CD14-positive monocyte (primary cell): Measurements from ENCODE around the gene PSMD10. TPM values are rescaled to one million over a fixed set of nuclear protein-coding genes. Genes with fewer than 3 reads are reported as not detected.

Experiments
- DNase-seq, 3 donors: peaks; one replicate each; pipeline ENCODE4 v3.0.0-alpha.2; 2011 to 2022
- H2AFZ ChIP-seq: 2 replicates; pipeline ENCODE4 v1.6.0; 2012; ENCODE audit warnings: mild to moderate bottlenecking, low read depth, low read length, inconsistent platforms; ENCODE audit not compliant: insufficient read depth, poor library complexity, severe bottlenecking
- H3K27ac ChIP-seq, 2 donors: 1 replicate in 1 of 2; 2 replicates in 1 of 2; pipeline ENCODE4 v1.5.1; 2012 to 2013; ENCODE audit warnings: low read length in 2 of 2, control low read depth in 1 of 2, inconsistent platforms in 1 of 2, low read depth in 1 of 2, mild to moderate bottlenecking in 1 of 2
- H3K27me3 ChIP-seq, 2 donors: one replicate each; pipeline versions ENCODE4 v1.6.0 to v1.6.1; 2011 to 2013; ENCODE audit warnings: low read length in 2 of 2; ENCODE audit not compliant: control insufficient read depth in 2 of 2, insufficient read depth in 2 of 2
- H3K36me3 ChIP-seq, 2 donors: replicated peaks in 1 of 2; 1 replicate in 1 of 2; 2 replicates in 1 of 2; pipeline versions ENCODE4 v1.5.1 to v1.6.1; 2012 to 2013; ENCODE audit warnings: low read length in 2 of 2, control low read depth in 1 of 2, inconsistent platforms in 1 of 2, mild to moderate bottlenecking in 1 of 2; ENCODE audit not compliant: insufficient read depth in 2 of 2, control insufficient read depth in 1 of 2
- H3K4me1 ChIP-seq, 2 donors: 1 replicate in 1 of 2; 2 replicates in 1 of 2; pipeline versions ENCODE4 v1.5.1 to v1.6.1; 2012 to 2013; ENCODE audit warnings: low read length in 2 of 2, control low read depth in 1 of 2, inconsistent platforms in 1 of 2, mild to moderate bottlenecking in 1 of 2, moderate library complexity in 1 of 2; ENCODE audit not compliant: insufficient read depth in 2 of 2, control insufficient read depth in 1 of 2
- H3K4me2 ChIP-seq: replicated peaks from 2 replicates; pipeline ENCODE3; 2012; ENCODE audit warnings: low read length, moderate library complexity, mild to moderate bottlenecking; ENCODE audit not compliant: poor library complexity, severe bottlenecking; ENCODE audit errors: extremely low read depth
- H3K4me3 ChIP-seq, 3 experiments: fragments of 200-600 bp in 1 of 3; sonication (generic) in 1 of 3; replicated peaks in 1 of 3; 1 replicate in 2 of 3; 2 replicates in 1 of 3; pipeline ENCODE4 v1.5.1; 2011 to 2013; ENCODE audit warnings: low read length in 3 of 3, mild to moderate bottlenecking in 3 of 3, control low read depth in 2 of 3, low read depth in 2 of 3, inconsistent platforms in 1 of 3, moderate library complexity in 1 of 3
- H3K79me2 ChIP-seq: 2 replicates; pipeline ENCODE4 v1.6.0; 2012; ENCODE audit warnings: mild to moderate bottlenecking, control low read depth, inconsistent platforms, low read length, moderate library complexity; ENCODE audit not compliant: insufficient read depth
- H3K9ac ChIP-seq: 2 replicates; pipeline ENCODE4 v1.6.0; 2017; ENCODE audit warnings: low read length, mild to moderate bottlenecking; ENCODE audit not compliant: insufficient read depth, poor library complexity, severe bottlenecking
- H3K9me3 ChIP-seq, 2 donors: replicated peaks in 1 of 2; 1 replicate in 1 of 2; 2 replicates in 1 of 2; pipeline versions ENCODE4 v1.5.1 to v1.6.1; 2012 to 2013; ENCODE audit warnings: low read length in 2 of 2, control low read depth in 1 of 2; ENCODE audit not compliant: control insufficient read depth in 1 of 2, insufficient read depth in 1 of 2
- H4K20me1 ChIP-seq: 2 replicates; pipeline ENCODE4 v1.6.0; 2012; ENCODE audit warnings: mild to moderate bottlenecking, low read length, control low read depth, moderate library complexity; ENCODE audit not compliant: insufficient read depth
- H3K27ac Mint-ChIP-seq, 7 donors: one replicate each; pipeline ENCODE4 v1.8.0; 2020; ENCODE audit warnings: mild to moderate bottlenecking in 7 of 7, mixed read lengths in 7 of 7, moderate library complexity in 6 of 7, inconsistent platforms in 2 of 7
- H3K27me3 Mint-ChIP-seq, 3 donors: one replicate each; pipeline ENCODE4 v1.8.0; 2021 to 2022; ENCODE audit warnings: low read depth in 3 of 3, mild to moderate bottlenecking in 3 of 3, mixed read lengths in 3 of 3, moderate library complexity in 3 of 3, inconsistent platforms in 1 of 3
- H3K36me3 Mint-ChIP-seq, 2 donors: one replicate each; pipeline ENCODE4 v1.8.0; 2020; ENCODE audit warnings: mixed read lengths in 2 of 2, inconsistent platforms in 1 of 2, mild to moderate bottlenecking in 1 of 2
- H3K4me1 Mint-ChIP-seq: one replicate; pipeline ENCODE4 v1.8.0; 2020; ENCODE audit warnings: mild to moderate bottlenecking, mixed read lengths
- H3K4me3 Mint-ChIP-seq, 2 donors: one replicate each; pipeline ENCODE4 v1.8.0; 2020; ENCODE audit warnings: mild to moderate bottlenecking in 2 of 2, mixed read lengths in 2 of 2, moderate library complexity in 1 of 2
- H3K9me3 Mint-ChIP-seq, 7 donors: one replicate each; pipeline ENCODE4 v1.8.0; 2020 to 2022; ENCODE audit warnings: mixed read lengths in 7 of 7, mild to moderate bottlenecking in 6 of 7, moderate library complexity in 6 of 7, inconsistent platforms in 2 of 7
- WGBS: methylation state at CpG from one replicate; pipeline ENCODE4 v1.1.5; 2013; ENCODE audit warnings: missing lambda C conversion rate; ENCODE audit not compliant: insufficient coverage; 5-methylcytosine and 5-hydroxymethylcytosine counted together
- intact Hi-C, 2 donors: fragments of 100-400 bp; cut with micrococcal nuclease; formaldehyde crosslinking; loops; one replicate each; pipeline versions ENCODE4 v1.15.0 to v1.15.1; 2023
- polyA plus RNA-seq, 3 donors: library from polyadenylated mRNA; depleted of rRNA in 1 of 3; unstranded in 2 of 3; stranded (reverse) in 1 of 3; fragments of 300-500 nt in 2 of 3; fragments of >200 nt in 1 of 3; fragmentation: Illumina TruSeq in 2 of 3; gene quantifications; 1 replicate in 2 of 3; 2 replicates in 1 of 3; pipeline ENCODE4 v1.2.3, GENCODE V29; 2012 to 2021
- TF ChIP-seq, protein P1 (sequence below): fragments of 200-600 bp; IDR thresholded peaks from one replicate; pipeline ENCODE4 v1.8.0; 2022; ENCODE audit warnings: antibody characterized with exemption, mild to moderate bottlenecking

Gene PSMD10
- polyA plus RNA-seq, 3 donors = 17.9 to 70.4 (median 64.7) TPM

DNA sequence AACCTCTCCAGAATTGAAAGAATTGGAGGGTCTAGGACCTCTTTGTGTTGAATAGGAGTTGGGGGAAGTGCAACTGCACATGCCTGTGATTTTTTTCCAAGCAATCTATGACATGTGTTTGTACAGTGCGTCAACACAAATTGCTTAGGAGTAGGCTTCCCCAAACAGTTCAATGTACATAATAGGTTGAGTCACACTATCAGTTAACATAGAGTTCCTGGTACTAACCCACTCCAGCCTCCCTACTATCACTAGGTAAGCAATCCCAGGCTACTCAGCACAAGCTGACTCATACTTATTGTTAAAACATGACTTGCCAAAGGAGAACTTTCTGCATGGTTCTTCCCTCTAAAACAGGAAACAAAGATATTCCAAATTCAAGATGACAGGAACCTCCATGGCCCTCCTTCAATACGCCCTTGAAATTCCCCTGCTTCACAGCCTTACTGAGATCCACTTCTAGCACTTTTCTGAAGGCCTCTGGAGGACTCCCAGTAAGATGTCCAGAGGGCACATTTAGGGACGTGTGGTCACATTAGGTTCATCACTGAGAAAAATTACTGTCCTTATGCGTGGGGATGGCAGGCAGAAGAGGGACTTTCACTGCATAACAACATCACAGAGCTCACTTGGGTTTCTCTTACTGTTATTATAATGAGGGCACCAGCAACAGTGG, 54.9 kb downstream of the PSMD10 start:
- Mint-ChIP-seq H3K27ac (peak overlapping the region in 4 of 7 donors; percentile 15 to 93 (median 49)), H3K9me3 (no peaks in the 10 kb centered on the region), H3K4me1 (peaks cover 10% of the 10 kb centered on the region), H3K27me3 (peaks cover 1 to 7% (median 3%) of the 10 kb centered on the region in 3 donors), H3K36me3 (no peaks in the 10 kb centered on the region), H3K4me3 (no peak overlapping the region)
- Histone ChIP-seq H3K4me3 (no peak overlapping the region), H3K9me3 (no peaks in the 10 kb centered on the region), H3K36me3 (no peaks in the 10 kb centered on the region), H2AFZ (no peak overlapping the region), H3K4me1 (peaks cover 0 to 7% of the 10 kb centered on the region in 2 donors), H3K27ac (no peak overlapping the region), H3K4me2 (no peak overlapping the region), H4K20me1 (no peaks in the 10 kb centered on the region), H3K27me3 (no peaks in the 10 kb centered on the region), H3K9ac (no peak overlapping the region), H3K79me2 (no peaks in the 10 kb centered on the region)
- TF ChIP-seq, protein P1, sequence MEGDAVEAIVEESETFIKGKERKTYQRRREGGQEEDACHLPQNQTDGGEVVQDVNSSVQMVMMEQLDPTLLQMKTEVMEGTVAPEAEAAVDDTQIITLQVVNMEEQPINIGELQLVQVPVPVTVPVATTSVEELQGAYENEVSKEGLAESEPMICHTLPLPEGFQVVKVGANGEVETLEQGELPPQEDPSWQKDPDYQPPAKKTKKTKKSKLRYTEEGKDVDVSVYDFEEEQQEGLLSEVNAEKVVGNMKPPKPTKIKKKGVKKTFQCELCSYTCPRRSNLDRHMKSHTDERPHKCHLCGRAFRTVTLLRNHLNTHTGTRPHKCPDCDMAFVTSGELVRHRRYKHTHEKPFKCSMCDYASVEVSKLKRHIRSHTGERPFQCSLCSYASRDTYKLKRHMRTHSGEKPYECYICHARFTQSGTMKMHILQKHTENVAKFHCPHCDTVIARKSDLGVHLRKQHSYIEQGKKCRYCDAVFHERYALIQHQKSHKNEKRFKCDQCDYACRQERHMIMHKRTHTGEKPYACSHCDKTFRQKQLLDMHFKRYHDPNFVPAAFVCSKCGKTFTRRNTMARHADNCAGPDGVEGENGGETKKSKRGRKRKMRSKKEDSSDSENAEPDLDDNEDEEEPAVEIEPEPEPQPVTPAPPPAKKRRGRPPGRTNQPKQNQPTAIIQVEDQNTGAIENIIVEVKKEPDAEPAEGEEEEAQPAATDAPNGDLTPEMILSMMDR = no peak
- 43% methylated on average over 1 of the region's 4 CpGs for WGBS
- intact Hi-C loops = no loop called here
- DNase-seq = peak; percentile 8 to 63 (median 9)

DNA sequence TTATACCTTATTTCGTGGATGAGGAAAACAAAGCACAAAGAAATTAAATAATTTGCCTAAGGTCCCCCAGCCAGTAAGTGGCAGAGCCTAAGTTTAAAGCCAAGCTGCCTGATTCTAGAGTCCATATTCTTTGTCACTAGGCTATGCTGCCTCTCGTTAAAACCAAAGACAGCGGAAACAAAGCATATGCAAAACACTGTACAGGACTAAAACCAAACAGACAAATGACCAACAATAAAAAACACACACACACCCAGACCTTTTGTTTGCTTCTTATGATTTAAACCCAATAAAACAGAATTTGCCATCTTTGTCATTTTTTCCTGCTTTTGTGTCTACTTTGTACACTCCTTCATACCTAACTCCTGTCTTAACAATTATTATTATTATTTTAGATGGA, 56.6 kb downstream of the PSMD10 start:
- H4K20me1 ChIP-seq = no peaks in the 10 kb centered on the region
- intact Hi-C loops = no loop called here
- WGBS = no CpG with 5 or more reads among the region's 3 CpGs
- H3K27me3 ChIP-seq = no peaks in the 10 kb centered on the region
- no peak for DNase-seq
- no peaks in the 10 kb centered on the region for H3K9me3 ChIP-seq
- H3K79me2 ChIP-seq = no peaks in the 10 kb centered on the region
- H3K4me3 ChIP-seq = no peak overlapping the region
- Mint-ChIP-seq H3K4me3 (no peak overlapping the region), H3K4me1 (peaks cover 10% of the 10 kb centered on the region), H3K27me3 (peaks cover 1 to 8% (median 5%) of the 10 kb centered on the region in 3 donors), H3K9me3 (no peaks in the 10 kb centered on the region), H3K36me3 (no peaks in the 10 kb centered on the region), H3K27ac (no peak overlapping the region)
- H2AFZ ChIP-seq = no peak overlapping the region
- no peak overlapping the region for H3K4me2 ChIP-seq
- no peak overlapping the region for H3K9ac ChIP-seq
- TF ChIP-seq, protein P1 = no peak
- H3K27ac ChIP-seq = no peak overlapping the region
- no peaks in the 10 kb centered on the region for H3K36me3 ChIP-seq
- H3K4me1 ChIP-seq = peaks cover 0 to 7% of the 10 kb centered on the region in 2 donors

Other genes with a start within 250 kb of the PSMD10 start
- gene TEX13B, start 109.2 kb downstream of the PSMD10 start, polyA plus RNA-seq = not detected
- gene VSIG1, start 46.5 kb downstream of the PSMD10 start, polyA plus RNA-seq = not detected
- 10 to 100 TPM in 2 of 3 donors, 1 to 10 TPM in 1; 6.6 to 16.8 (median 16.6) TPM for gene ATG4A, start 236 bp upstream of the PSMD10 start, polyA plus RNA-seq